ENCODE data around the gene PIP5K1A. TPM values are rescaled to one million over a fixed set of nuclear protein-coding genes. Genes with fewer than 3 reads are reported as not detected.

The PIP5K1A gene
- total and polyA plus RNA-seq, 2 of the 8 experiments (the other 6 are each of a cell fraction or from before 2014, with no cell fraction given): 87.5 to 105 TPM

GRCh38 chr1:151288502-151288901, 90.2 kb downstream of the PIP5K1A start:
- no peak overlapping the region for H3K9ac ChIP-seq (replicated peaks in 1 of 4; ENCODE audit: extremely low read depth in 1 of 4, low read depth in 3 of 4, low read length in 3 of 4)
- WGBS, 2 experiments (ENCODE audit: extremely low coverage in 1 of 2, insufficient coverage in 1 of 2, insufficient read length in 1 of 2, insufficient replicate concordance in 2 of 2, low coverage in 1 of 2, low lambda C conversion rate in 2 of 2, missing lambda C conversion rate in 1 of 2): 91% methylated on average over 14 of the region's 14 CpGs; no CpG with 5 or more reads in 1 of the 2 experiments
- peaks cover 7 to 31% of the 10 kb centered on the region in 2 experiments for H4K20me1 ChIP-seq (replicated peaks in 1 of 2; ENCODE audit: control insufficient read depth in 1 of 2, insufficient read depth in 2 of 2, low read length in 2 of 2)

More at GRCh38 chr1:151288502-151288901, 90.2 kb downstream of the PIP5K1A start:
- Histone ChIP-seq H3K23me2 (ENCODE audit: low read depth, low read length) (no peaks in the 10 kb centered on the region; the same call in 1 of the 2 replicates), H2AK5ac (ENCODE audit: low read depth, low read length) (no peak overlapping the region), H3K4me1 (replicated peaks in 1 of 4; ENCODE audit: control insufficient read depth in 3 of 4, insufficient read depth in 4 of 4, low read length in 3 of 4) (peaks cover 5 to 10% (median 6%) of the 10 kb centered on the region in 4 experiments; a peak in 6 of 7 replicates), H3K36me3 (ENCODE audit: control insufficient read depth in 2 of 4, insufficient read depth in 4 of 4, low read length in 3 of 4) (peaks cover 26 to 78% (median 44%) of the 10 kb centered on the region in 4 experiments), H2BK120ac (replicated peaks; ENCODE audit: low read depth, low read length) (no peak overlapping the region), H3K4me3 (ENCODE audit: extremely low read depth in 1 of 4, insufficient read depth in 2 of 4, low read depth in 3 of 4, low read length in 4 of 4) (no peak overlapping the region), H2BK5ac (ENCODE audit: low read depth, low read length) (no peak overlapping the region; the same call in 1 of the 2 replicates), H3K9me3 (ENCODE audit: insufficient read depth in 2 of 2, low read depth in 1 of 2, low read length in 1 of 2) (no peaks in the 10 kb centered on the region), H3K79me1 (ENCODE audit: low read depth, low read length) (peaks cover 16% of the 10 kb centered on the region; the same call in 1 of the 2 replicates), H4K8ac (ENCODE audit: extremely low read depth, insufficient read depth, low read length) (peak overlapping the region; percentile 45; the same call in 1 of the 2 replicates), H2BK15ac (ENCODE audit: low read length) (no peak overlapping the region), H4K91ac (replicated peaks; ENCODE audit: insufficient read length, low read length) (no peak overlapping the region), H3K23ac (ENCODE audit: insufficient read length) (no peak overlapping the region), H2BK12ac (ENCODE audit: low read depth, low read length) (no peak overlapping the region), H4K5ac (ENCODE audit: insufficient read length, low read depth, low read length) (no peak overlapping the region), H3K27me3 (replicated peaks in 1 of 4; ENCODE audit: control insufficient read depth in 3 of 4, extremely low read depth in 1 of 4, insufficient read depth in 3 of 4, low read length in 3 of 4) (no peaks in the 10 kb centered on the region), H3K56ac (replicated peaks; ENCODE audit: insufficient read length, low read depth, low read length) (no peak overlapping the region), H3K14ac (ENCODE audit: insufficient read length) (no peak overlapping the region), H3K4ac (replicated peaks; ENCODE audit: insufficient read length, low read depth, low read length) (no peak overlapping the region), H3K18ac (ENCODE audit: extremely low read depth, low read length) (no peak overlapping the region), H2BK20ac (ENCODE audit: low read length) (no peak overlapping the region), H3K4me2 (ENCODE audit: insufficient read depth in 1 of 2, low read depth in 2 of 2, low read length in 2 of 2) (no peak overlapping the region), H3K79me2 (ENCODE audit: control insufficient read depth in 1 of 2, insufficient read depth in 2 of 2, low read length in 2 of 2) (peaks cover 0 to 26% of the 10 kb centered on the region in 2 experiments; a peak in 2 of 4 replicates), H2AFZ (ENCODE audit: low read length) (no peak overlapping the region), H3K27ac (ENCODE audit: low read depth, low read length) (no peak overlapping the region)
- TF ChIP-seq POLR2A (IDR thresholded peaks at IDR 0.05; ENCODE audit: control extremely low read depth in 1 of 2, low read depth in 2 of 2, low read length in 2 of 2): 0 out of 3 replicates have a peak, but pooled peaks of 1 of the 2 experiments have one; percentile 12
- TF ChIP-seq, protein P1, sequence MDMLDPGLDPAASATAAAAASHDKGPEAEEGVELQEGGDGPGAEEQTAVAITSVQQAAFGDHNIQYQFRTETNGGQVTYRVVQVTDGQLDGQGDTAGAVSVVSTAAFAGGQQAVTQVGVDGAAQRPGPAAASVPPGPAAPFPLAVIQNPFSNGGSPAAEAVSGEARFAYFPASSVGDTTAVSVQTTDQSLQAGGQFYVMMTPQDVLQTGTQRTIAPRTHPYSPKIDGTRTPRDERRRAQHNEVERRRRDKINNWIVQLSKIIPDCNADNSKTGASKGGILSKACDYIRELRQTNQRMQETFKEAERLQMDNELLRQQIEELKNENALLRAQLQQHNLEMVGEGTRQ (IDR thresholded peaks at IDR 0.05; ENCODE audit: low read length): no peak
- FAIRE-seq (no peak), DNase-seq (ENCODE audit: low read depth in 1 of 2, low spot score in 2 of 2) (no peak)
- CTCF ChIA-PET (ENCODE audit: partially characterized antibody): no interaction called here
- POLR2A ChIA-PET (ENCODE audit: partially characterized antibody): interaction anchor here (1.0 to 11.6 kb wide), 7 partner anchors 7 to 54 kb away, joined by 3 to 213 read pairs (median 4); no protein-coding TSS in a partner anchor

Measured in H1 (cell line).